HG03442 (cell line): ENCODE measurements around the gene THEMIS.
"Not testable (repeated sequence)": the region's sequence is repeated elsewhere in the genome, so short reads cannot be mapped to it uniquely, and the experiment has no call there.

Experiments used
- ATAC-seq: cut with Tn5 transposase; IDR thresholded peaks from one replicate; pipeline ENCODE4 v1.9.1; 2021; ENCODE audit warnings: mild to moderate bottlenecking, moderate library complexity; ENCODE audit not compliant: unreplicated experiment

THEMIS gene

DNA sequence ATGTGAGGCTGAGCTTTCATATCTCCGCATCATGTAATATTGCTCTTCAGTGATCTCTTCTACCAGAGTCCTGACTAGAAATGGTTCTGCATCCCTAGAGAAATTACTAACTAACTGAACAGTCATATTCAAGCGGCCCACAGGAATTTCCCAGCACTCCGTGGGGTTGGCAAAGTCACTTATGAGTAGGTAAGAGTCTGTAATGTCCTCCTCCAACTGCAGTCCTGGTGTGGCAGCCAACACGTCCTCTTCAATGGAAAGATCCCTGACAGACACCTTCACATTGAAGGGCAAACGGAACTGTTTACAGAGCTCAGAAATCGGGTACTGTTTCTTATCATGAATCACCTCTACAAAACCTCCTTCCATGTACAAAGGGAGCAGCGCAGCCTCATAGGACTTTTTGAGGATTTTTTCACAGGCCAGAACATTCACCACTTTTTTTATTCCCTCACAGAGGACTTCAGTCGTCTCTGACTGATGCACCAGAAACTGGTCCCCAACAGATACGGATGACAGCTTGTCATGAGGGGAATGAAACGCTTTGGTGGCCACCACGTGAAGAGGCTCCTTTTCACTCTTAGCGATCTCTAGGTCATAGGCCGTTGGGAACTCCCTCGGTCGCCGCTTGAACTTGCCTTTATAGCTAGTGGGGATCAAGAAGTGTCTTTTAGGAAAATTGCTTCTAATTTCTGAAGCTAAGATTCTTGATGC lies 87.7 kb downstream of the THEMIS start:
- no peak for ATAC-seq

DNA sequence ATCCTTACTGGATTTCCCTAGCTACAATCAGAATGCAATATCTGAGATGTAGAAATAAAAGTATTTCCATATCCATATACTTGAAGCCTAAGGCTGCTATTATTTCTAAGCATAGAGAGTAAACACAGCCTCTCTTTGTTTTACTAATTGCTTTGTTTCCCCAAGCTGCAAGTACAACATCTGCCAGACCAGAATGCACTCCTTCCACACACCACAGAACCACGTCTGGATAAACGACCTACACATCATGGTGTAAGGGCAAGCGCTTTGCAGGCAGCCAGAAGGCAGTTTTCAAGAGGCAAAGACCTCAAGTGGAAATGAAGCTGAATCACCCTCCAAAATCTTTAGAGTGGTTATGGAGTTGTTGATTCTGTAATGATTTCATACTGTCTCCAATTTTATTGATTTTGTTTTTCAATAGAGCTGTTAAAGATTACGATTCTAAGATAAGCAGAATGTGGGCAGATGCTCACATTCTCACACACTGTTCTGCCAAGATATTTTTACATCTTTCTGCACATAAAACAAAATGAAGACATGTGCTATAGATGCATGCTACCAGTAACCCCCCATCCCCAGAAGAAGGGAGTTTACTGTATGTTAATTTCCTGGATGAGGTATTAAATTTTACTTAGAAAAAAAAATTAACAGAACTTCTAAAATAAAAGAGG lies 88.8 kb downstream of the THEMIS start:
- ATAC-seq: no peak

DNA sequence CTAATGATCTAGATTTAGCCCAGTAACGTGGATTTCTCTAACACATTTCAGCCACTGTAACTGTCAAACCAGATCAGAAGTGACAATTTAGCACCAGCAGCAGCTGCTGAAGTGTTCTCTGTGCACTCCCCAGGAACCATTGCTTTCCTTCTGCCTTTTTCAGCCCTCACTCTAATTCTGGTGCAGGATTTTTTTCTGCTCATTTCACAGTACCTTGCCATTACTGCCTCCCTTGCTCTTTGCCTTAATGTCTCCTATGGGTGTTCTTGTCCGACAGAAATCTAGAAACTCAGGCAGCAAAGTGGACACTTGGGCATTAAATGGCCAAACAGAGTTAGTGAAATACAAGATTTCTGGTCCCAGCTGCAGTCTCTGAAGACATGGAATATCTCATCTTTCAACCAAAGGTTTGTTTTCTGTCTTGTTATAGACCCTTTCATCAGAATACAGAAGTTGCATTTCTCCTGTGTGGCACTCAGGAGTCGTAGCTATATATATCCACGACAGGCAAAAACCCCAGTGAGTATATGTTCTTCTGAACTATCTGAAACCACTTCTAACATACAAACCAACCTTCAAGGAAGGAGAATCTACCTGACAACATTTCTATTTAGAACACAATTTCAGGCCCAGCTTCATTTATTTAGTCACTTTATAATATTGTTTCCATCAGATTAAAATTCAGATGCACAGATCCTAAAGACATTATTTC lies 92.9 kb downstream of the THEMIS start:
- no peak for ATAC-seq

DNA sequence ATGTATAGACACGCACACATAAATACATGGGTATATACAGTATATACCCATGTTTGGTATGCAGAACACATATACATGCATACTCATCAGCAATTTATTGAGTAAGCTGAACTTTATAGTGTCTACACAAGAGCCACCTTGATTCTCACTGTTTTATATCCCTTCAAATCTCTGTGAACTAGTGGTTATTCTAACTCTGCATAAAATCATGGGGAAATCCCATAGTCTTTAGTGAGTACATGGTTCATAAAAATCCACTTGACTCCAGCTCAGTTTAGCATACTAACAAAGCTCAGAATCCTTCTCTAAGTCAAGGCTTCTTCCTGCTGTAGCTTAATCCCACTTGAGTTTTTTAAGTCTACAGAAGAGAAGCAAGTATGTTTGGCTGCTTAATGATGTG lies 104.1 kb downstream of the THEMIS start:
- ATAC-seq: no peak

DNA sequence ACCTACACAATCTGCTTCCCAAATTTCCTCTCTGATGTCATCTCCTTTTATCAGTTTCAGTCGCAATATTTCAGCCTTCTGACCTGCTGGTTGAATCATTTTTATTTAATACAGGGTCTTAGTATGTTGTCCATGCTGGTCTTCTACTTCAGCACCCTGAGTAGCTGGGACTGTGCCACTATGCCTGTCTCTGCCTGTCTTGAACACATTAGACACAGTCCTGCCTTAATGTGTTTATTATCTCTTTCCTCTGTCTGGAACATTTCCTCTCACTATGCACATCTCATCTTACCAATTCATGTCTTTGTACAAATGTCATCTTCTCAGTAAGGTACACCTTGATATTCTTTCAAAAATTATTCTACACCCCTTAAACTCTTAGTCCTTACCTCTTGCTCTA lies 106.5 kb downstream of the THEMIS start:
- ATAC-seq: no peak

DNA sequence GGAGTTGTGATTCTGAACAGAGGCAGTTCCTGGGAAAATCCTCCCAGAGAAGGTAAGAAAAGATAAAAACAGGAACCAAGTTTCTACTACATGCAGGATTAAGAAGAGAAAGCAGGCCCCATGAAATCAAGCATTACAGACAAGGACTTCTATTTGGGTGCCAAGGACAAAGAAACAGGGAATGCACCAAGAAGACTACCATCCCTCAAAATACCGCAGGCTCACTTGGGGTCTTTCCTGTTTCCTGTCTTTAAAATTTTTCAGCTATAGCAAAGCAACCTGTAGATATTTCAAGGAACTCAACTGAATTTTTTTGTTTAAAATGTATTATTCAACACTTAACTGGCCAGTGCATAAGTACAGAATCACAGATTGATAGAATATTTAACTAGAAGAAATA lies 107.5 kb downstream of the THEMIS start:
- no peak for ATAC-seq

DNA sequence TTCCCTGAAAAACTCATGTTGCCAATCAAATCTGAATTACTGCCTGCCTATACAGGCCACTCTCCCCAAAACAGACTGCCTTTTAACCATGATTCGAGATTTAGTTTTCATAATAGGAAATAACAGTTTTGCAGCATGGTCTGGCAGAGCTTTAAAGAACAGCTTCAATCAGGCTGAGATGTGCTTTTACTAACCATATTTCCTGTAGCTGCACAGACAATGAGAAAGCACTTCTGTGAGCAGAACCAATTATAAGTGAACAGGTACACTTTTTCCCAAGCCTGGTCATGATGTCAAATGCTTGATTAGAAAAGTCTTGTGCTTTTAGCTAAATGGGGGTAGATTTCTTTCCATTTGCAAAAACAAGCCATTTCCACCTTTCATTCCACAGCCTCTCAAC lies 108.2 kb downstream of the THEMIS start:
- ATAC-seq: no peak

DNA sequence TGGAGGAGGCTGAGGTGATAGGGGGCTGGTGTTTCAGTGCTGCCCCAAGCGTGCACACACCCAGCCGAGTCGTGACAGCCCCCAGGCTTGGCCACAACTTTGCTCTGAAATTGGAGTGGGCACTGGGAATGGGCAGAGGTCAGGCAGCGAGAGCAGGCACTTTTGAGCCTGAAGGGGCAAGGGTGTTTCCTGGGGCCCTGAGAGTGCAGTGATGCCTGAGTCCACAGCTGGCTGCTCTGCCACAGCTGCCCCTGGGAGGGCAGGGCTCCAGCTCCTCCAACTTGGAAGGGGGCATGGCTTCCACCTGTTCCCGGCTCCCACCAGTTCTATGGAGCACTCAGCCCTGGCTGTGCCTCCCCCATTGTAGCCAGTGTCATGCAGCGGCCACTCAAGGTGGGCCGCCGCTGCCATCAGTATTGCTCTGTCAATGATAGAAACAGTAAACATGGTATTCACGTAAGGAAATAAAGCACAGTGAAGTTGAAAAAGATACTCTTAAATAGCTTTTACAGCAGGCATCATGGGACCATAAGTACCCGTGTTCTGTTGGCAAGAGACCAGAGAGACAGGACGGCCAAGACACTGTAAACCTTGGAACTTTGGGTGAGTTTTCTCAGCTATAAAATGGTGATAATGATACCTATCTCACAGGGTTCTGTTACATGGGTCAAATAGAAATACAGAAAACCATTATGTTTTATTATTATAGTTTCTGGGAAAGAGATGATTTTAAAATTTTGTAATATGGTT lies 108.9 kb downstream of the THEMIS start:
- ATAC-seq: no peak

DNA sequence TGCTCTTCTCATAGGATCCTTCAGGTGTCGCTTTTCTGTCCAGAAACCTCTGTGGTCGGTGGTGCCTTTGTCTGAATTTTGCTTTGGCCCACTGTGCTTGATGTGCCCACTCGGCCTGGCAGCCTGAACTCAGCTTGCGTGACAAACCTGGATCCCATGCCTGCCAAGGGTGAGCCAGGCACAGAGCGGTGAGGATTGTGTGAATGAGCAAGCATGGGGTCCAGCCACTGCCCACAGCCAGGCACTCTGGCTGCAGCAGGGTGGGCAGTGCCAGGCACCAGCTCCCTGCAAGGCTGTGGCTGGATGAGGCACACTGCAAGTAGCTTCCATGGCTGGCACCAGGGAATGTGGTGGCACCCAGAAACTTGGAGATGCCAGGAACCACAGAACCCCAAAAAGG lies 110.3 kb downstream of the THEMIS start:
- no peak for ATAC-seq

DNA sequence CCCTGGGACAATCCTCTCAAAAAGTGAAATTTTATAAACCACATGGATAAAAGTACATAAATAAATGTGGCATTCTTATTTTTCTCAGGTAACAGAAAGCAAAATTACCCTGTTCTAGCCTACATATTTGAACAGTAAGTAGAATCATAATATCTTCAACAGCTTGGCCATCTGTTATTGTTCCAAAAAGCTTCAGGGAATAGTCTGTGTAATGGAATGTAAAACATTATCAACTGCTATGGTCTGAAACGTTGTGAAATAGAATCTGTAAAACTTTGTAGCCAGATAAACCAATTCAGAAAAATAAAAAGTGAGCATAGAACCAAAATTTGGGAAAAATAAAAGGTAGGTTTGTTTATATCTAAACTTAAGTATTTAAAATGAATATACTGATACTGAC lies 114.7 kb downstream of the THEMIS start:
- ATAC-seq: no peak

DNA sequence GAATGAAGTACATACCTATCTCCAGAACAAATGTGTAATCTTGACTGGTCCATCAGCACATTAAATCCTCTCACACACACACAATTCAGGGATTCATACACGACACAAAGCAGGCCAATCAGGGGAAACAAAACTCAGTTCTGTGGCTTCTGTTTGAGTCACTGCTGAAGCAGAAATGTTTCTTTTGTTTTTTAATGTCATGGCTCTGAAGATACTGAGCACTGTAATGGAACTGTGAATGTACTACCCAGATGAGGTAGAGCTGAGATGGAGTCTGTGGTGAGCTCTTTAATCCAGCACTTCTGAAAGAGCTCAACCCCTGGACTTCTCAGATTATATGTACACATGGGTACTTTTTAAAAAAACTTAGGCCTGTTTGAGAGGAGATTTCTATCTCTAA lies 116.4 kb downstream of the THEMIS start:
- no peak for ATAC-seq

DNA sequence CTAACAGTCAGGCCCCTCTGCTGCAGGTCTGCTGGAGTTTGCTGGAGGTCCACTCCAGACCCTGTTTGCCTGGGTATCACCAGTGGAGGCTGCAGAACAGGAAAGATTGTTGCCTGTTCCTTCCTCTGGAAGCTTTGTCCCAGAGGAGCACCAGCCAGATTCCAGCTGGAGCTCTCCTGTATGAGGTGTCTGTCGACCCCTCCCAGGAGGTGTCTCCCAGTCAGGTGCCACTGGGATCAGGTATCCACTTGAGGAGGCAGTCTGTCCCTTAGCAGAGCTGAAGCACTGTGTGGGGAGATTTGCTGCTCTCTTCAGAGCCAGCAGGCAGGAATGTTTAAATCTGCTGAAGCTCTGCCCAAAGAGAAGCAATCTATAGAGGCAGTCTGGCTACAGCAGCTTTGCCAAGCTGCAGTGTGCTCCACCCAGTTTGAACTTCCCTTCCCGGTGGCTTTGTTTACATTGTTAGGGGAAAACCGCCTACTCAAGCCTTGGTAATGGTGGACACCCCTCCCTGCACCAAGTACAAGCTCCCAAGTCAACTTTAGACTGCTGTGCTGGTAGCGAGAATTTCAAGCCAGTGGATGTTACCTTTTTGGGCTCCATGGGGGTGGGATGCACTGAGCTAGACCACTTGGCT lies 119.1 kb downstream of the THEMIS start:
- not testable (repeated sequence) for ATAC-seq

DNA sequence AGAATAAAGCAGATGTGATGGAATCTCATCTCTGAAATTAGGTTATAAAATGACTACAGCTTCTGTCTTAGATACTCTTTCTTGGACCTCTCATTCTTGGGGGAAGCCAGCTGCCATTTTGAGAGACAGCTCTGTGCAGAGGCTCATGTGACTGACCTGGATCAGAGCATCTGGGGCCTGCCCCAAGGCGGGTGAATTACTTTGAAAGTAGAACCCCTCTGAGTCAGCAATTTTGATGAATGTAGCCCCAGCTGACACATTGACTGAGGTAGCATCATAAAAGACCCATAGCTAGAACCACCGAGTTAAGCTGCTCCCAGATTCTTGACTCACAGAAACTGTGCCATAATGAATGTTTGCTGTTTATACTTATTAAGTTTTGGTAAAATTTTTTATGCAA lies 124.5 kb downstream of the THEMIS start:
- no peak for ATAC-seq

DNA sequence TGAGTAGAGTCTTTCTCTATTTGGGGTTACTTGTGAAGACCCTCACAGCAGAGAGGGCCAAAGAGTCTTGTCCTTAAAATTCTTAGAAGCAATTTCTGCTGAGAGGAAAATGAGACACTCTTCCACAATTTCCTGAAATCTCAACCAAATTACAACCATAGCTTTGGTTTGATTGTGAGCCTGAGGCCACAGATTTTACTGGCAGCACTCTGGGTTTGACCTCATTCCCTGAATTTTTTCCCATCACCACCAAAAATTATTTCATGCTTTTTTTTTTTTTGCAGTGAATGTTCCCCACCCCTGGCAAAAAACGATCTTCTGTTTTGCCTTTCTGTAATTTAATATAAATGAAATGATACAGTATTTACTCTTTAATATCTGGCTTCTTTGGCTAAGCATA lies 125.5 kb downstream of the THEMIS start:
- ATAC-seq: no peak

DNA sequence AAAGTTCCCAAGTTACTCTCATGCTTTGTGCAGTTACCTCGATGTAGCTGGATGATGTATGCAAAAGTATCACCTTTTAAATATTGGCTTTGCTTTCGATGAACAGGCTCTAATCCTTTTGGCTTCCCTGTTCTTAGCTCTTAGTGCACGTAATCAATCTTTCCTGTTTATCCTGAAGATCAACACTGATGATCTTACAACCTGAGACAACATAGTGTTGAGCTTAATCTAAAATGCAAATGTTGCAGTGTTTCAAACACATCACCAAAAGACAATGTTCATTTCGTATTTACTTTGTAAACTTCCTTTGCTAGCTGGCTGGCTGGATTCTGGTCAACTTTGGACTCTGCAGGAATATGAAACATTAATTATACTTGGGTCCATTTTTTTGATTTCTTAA lies 132.1 kb downstream of the THEMIS start:
- no peak for ATAC-seq

DNA sequence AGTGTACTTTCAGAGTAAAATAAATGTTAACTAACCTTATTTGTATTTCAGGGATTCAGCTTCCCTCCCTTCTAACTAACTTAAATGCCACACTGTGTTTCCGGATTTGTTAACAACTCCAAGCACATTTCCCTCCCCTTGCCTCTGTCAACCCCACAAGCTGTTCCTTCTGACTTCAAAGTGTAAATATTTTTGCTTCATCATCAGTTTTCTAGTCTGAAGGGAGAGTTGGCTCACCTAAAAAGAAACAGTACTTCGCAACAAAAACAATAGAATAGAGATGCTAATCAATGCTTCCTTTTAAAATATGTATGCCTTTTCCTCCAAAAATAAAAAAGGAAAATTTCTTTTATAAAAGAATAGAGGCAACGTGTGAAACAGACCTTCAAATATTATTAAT lies 132.6 kb downstream of the THEMIS start:
- ATAC-seq: no peak

DNA sequence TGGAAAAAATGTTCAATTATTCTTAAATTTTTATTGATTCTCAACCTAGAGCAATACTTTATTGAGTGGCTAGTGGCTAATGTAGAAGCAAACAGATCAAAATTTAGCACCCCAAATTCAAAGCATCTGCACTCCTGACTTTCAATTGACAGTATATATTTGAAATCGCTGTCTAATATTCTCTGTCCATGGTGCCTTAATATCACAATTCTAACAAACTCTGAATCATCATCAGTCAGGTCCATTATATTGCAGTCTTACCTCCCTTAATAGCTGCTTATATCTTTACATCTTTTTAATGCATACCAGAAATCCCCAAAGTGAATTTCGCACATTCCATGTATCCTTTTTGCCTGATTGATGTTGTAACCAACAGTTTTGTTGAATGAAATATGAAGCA lies 134.9 kb downstream of the THEMIS start:
- no peak for ATAC-seq

DNA sequence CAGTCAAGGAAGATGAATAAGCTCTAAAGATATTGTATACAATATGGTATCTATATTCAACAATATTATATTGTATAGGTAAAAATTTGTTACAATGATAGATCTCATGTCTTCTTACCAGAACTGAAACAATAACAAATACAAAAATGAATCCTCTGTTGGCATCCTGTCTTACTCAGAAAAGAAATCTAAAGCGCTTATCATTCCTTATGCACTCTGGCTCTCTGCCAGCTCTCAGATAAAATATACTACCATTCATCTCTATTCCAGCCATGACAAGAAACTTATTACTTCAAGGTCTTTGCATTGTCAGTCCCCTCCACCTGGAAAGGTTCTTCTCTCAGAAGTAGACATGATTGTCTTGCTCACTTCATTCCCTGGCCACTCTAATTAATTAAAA lies 138.6 kb downstream of the THEMIS start:
- no peak for ATAC-seq

DNA sequence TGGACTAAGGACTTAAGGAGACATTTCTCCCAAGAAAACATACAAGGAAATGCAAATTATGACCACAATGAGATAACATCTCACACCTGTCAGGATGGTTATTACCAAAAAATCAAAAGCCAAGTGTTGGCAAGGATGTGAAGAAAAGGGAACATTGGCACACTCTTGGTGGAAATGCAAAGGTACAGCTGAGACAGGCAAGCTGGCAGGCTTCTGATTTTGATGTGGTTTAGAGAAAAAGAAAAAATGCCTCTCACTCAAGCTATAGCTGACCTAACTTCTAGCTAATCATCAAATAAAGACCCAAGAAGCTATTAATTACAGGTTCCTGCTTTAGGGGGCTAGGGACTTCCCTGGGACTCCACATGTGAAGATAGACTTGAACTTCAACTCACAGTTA lies 139.8 kb downstream of the THEMIS start:
- ATAC-seq: no peak

DNA sequence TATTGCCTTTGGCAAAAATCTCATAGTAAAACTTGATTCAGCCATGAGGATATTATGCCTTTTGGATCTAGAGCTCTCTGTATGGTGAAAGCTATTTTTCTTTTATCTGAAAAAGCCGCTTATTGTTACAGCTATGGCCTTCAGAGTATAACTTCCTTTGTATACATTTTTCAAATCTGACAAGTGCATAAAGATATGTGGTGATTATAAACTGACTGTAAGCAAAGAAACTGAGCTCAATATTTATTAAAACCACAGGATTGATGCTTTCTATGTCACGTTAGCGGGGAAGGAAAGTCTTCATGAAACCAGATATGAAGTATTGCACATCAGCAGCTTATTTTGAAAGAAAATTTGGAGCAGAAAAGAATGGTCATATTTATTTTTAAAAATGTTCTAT lies 151.8 kb downstream of the THEMIS start:
- ATAC-seq: no peak

DNA sequence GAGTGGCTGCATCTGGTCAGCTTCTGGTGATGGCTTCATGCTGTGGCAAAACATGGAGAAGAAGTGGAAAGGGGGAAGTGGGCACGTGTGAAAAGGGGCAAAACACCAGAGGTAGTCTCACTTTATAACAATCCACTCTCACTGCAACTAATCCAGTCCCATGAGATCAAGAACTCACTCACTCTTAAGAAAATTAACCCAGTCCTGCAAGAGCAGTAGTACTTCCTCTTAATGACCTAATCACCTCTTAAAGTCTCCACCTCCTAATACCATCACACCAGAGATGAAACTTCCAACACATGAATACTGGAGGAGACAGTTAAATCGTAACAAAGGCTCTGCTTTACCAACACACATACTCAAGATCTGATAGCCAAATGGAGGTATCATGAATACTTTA lies 152.6 kb downstream of the THEMIS start:
- no peak for ATAC-seq
